HG02884 (cell line): ENCODE results near the gene SRBD1.
A peak's percentile ranks its signal among the peaks of the same experiment; 100 is the strongest.

Experiments
- ATAC-seq: cut with Tn5 transposase; IDR thresholded peaks from one replicate; pipeline ENCODE4 v1.9.1; 2021; ENCODE audit warnings: mild to moderate bottlenecking, moderate library complexity; ENCODE audit not compliant: unreplicated experiment

SRBD1 gene

GRCh38 chr2:45634223-45634622, 23.2 kb upstream of the SRBD1 start:
- ATAC-seq, result no peak

- ATAC-seq, result no peak
Measured at GRCh38 chr2:45631955-45632354, 20.9 kb upstream of the SRBD1 start.

GRCh38 chr2:45631319-45631718, 20.3 kb upstream of the SRBD1 start:
- ATAC-seq, result no peak

GRCh38 chr2:45629971-45630370, 18.9 kb upstream of the SRBD1 start:
- no peak for ATAC-seq

GRCh38 chr2:45627911-45628310, 16.8 kb upstream of the SRBD1 start:
- no peak for ATAC-seq

GRCh38 chr2:45626387-45627221, 15.5 kb upstream of the SRBD1 start:
- ATAC-seq, result no peak

- no peak for ATAC-seq
Measured at GRCh38 chr2:45625824-45626223, 14.8 kb upstream of the SRBD1 start.

GRCh38 chr2:45623098-45623497, 12.0 kb upstream of the SRBD1 start:
- ATAC-seq, result no peak

- no peak for ATAC-seq
Measured at GRCh38 chr2:45622336-45623075, 11.4 kb upstream of the SRBD1 start.

GRCh38 chr2:45617496-45617895, 6.4 kb upstream of the SRBD1 start:
- ATAC-seq, result no peak

GRCh38 chr2:45616658-45617411, 5.8 kb upstream of the SRBD1 start:
- ATAC-seq, result no peak

- ATAC-seq, result no peak
Measured at GRCh38 chr2:45614871-45615415, 3.9 kb upstream of the SRBD1 start.

GRCh38 chr2:45614330-45614729, 3.3 kb upstream of the SRBD1 start:
- no peak for ATAC-seq

- ATAC-seq, result no peak
Measured at GRCh38 chr2:45612731-45613130, 1.7 kb upstream of the SRBD1 start.

- ATAC-seq, result no peak
Measured at GRCh38 chr2:45612285-45612684, 1.2 kb upstream of the SRBD1 start.

GRCh38 chr2:45610281-45611019, 617 bp downstream of the SRBD1 start:
- ATAC-seq, result peak; percentile 41

GRCh38 chr2:45607701-45608100, 3.4 kb downstream of the SRBD1 start:
- ATAC-seq, result no peak

GRCh38 chr2:45606796-45607195, 4.3 kb downstream of the SRBD1 start:
- ATAC-seq, result no peak

GRCh38 chr2:45605116-45605515, 6.0 kb downstream of the SRBD1 start:
- no peak for ATAC-seq

GRCh38 chr2:45602624-45603023, 8.4 kb downstream of the SRBD1 start:
- ATAC-seq, result no peak

GRCh38 chr2:45598545-45598944, 12.5 kb downstream of the SRBD1 start:
- no peak for ATAC-seq
